ENCODE results near the gene R3HDM2.

R3HDM2 gene

GRCh38 chr12:57332646-57333312, 98.1 kb downstream of the R3HDM2 start:
- ChIA-PET CTCF (interaction anchor here (0.6 to 0.7 kb wide), 3 partner anchors 23 to 204 kb away, joined by 3 to 4 read pairs (median 3); no protein-coding TSS in a partner anchor), POLR2A (ENCODE audit: low non-redundant PET) (no interaction called here)
- no peak overlapping the region for H3K27ac ChIP-seq
- TF ChIP-seq CTCF (conservative IDR thresholded peaks at IDR 0.05; ENCODE audit: low read depth), result no peak
- no peak for DNase-seq (ENCODE audit: low spot score)

GRCh38 chr12:57330992-57331391, 99.9 kb downstream of the R3HDM2 start:
- no peak for DNase-seq (ENCODE audit: low spot score)
- H3K27ac ChIP-seq, result no peak overlapping the region
- no peak for TF ChIP-seq CTCF (conservative IDR thresholded peaks at IDR 0.05; ENCODE audit: low read depth)
- CTCF ChIA-PET, result no interaction called here
- POLR2A ChIA-PET (ENCODE audit: low non-redundant PET), result no interaction called here

GRCh38 chr12:57329219-57329618, 101.6 kb downstream of the R3HDM2 start:
- H3K27ac ChIP-seq, result no peak overlapping the region
- POLR2A ChIA-PET (ENCODE audit: low non-redundant PET), result no interaction called here
- TF ChIP-seq CTCF (conservative IDR thresholded peaks at IDR 0.05; ENCODE audit: low read depth), result no peak
- CTCF ChIA-PET, result no interaction called here
- no peak for DNase-seq (ENCODE audit: low spot score)

- H3K27ac ChIP-seq, result no peak overlapping the region
- DNase-seq (ENCODE audit: low spot score), result no peak
- ChIA-PET CTCF (no interaction called here), POLR2A (ENCODE audit: low non-redundant PET) (no interaction called here)
- no peak for TF ChIP-seq CTCF (conservative IDR thresholded peaks at IDR 0.05; ENCODE audit: low read depth)
These were observed 105.4 kb downstream of the R3HDM2 start for GRCh38 chr12:57325395-57325794.

- no peak for DNase-seq (ENCODE audit: low spot score)
- TF ChIP-seq CTCF (conservative IDR thresholded peaks at IDR 0.05; ENCODE audit: low read depth), result no peak
- ChIA-PET CTCF (no interaction called here), POLR2A (ENCODE audit: low non-redundant PET) (no interaction called here)
- no peak overlapping the region for H3K27ac ChIP-seq
These were observed 107.4 kb downstream of the R3HDM2 start for GRCh38 chr12:57323416-57323815.

- ChIA-PET POLR2A (ENCODE audit: low non-redundant PET) (no interaction called here), CTCF (interaction anchor here (0.6 kb wide), 1 partner anchor 1530 kb away, joined by 4 read pairs; no protein-coding TSS in a partner anchor)
- no peak for DNase-seq (ENCODE audit: low spot score)
- no peak for TF ChIP-seq CTCF (conservative IDR thresholded peaks at IDR 0.05; ENCODE audit: low read depth)
- H3K27ac ChIP-seq, result no peak overlapping the region
These were observed 110.2 kb downstream of the R3HDM2 start for GRCh38 chr12:57320639-57321038.
